ENCODE measurements around the gene KLF9.

KLF9 gene

GRCh38 chr9:70421272-70422180, 7.1 kb upstream of the KLF9 start:
- no peak for DNase-seq

- DNase-seq, result peak; percentile 58
Measured at GRCh38 chr9:70420441-70421271, 6.2 kb upstream of the KLF9 start.

GRCh38 chr9:70419556-70420440, 5.3 kb upstream of the KLF9 start:
- peak; percentile 76 for DNase-seq

GRCh38 chr9:70418822-70419555, 4.5 kb upstream of the KLF9 start:
- peak; percentile 36 for DNase-seq

- no peak for DNase-seq
Measured at GRCh38 chr9:70415476-70415875, 1.0 kb upstream of the KLF9 start.

- no peak for DNase-seq
Measured at GRCh38 chr9:70415041-70415440, 584 bp upstream of the KLF9 start.

GRCh38 chr9:70413464-70413798, 1.0 kb downstream of the KLF9 start:
- no peak for DNase-seq

GRCh38 chr9:70412832-70413463, 1.5 kb downstream of the KLF9 start:
- DNase-seq, result peak; percentile 10

GRCh38 chr9:70411930-70412831, 2.3 kb downstream of the KLF9 start:
- DNase-seq, result no peak

GRCh38 chr9:70411121-70411929, 3.1 kb downstream of the KLF9 start:
- no peak for DNase-seq

- DNase-seq, result no peak
Measured at GRCh38 chr9:70410368-70410767, 4.1 kb downstream of the KLF9 start.

- DNase-seq, result no peak
Measured at GRCh38 chr9:70409800-70410199, 4.7 kb downstream of the KLF9 start.

GRCh38 chr9:70409280-70409679, 5.2 kb downstream of the KLF9 start:
- DNase-seq, result no peak

- DNase-seq, result no peak
Measured at GRCh38 chr9:70408393-70409040, 5.9 kb downstream of the KLF9 start.

- DNase-seq, result no peak
Measured at GRCh38 chr9:70407081-70407503, 7.4 kb downstream of the KLF9 start.

- DNase-seq, result no peak
Measured at GRCh38 chr9:70406434-70406862, 8.0 kb downstream of the KLF9 start.

- no peak for DNase-seq
Measured at GRCh38 chr9:70405808-70406433, 8.5 kb downstream of the KLF9 start.

- DNase-seq, result no peak
Measured at GRCh38 chr9:70404261-70404660, 10.2 kb downstream of the KLF9 start.

- DNase-seq, result no peak
Measured at GRCh38 chr9:70403618-70404025, 10.8 kb downstream of the KLF9 start.
